Epithelial cell of prostate (primary cell): ENCODE results near the gene CTTNBP2NL.
A peak's percentile ranks its signal among the peaks of the same experiment; 100 is the strongest.
"Not testable (repeated sequence)": the region's sequence is repeated elsewhere in the genome, so short reads cannot be mapped to it uniquely, and the experiment has no call there.

Experiments used
- DNase-seq: peaks from one replicate; pipeline ENCODE4 v3.0.0-alpha.2; 2011; ENCODE audit warnings: low read depth, low spot score
- H3K27ac ChIP-seq: fragments of 450-650 bp; 2 replicates; pipeline ENCODE4 v1.5.1; 2017; ENCODE audit warnings: mild to moderate bottlenecking

CTTNBP2NL gene

DNA sequence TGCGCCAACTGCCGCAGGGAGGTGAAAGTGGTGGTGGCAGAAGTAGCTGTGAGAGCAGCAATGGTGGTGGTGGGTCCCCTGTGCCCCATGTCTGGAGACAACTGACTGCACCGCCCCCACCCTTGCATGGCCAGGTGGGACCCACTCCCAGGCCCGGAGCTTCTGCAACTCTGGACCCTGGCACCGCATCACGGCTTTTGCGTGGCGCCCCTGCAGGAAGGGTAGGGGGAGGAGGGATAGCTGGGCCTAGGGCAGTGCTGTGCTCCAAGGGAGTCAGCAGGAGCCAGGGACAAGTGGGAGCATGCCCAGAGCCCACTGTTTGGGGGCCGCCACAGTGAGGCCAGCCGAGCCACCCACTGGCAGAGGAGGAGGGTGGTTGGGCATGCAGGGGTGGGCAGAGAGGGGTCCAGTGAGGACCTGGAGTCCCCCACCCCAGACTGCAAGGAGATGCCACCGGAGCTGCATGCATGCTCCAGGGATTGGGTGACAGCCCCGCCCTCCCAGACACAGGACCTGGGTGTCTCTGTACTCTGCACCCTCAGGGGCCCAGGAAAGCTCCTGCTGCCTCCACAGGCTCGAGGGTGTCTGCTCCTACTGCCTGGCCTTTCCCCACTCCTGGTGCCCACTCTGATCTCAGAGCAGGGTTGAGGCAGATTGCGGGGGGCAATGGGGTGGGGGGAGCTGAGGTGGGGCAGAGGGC lies 9.8 kb upstream of the CTTNBP2NL start:
- no peak for DNase-seq
- H3K27ac ChIP-seq: no peak overlapping the region

- no peak for DNase-seq
Observed at GRCh38 chr1:112386731-112387346, 9.2 kb upstream of the CTTNBP2NL start.

DNA sequence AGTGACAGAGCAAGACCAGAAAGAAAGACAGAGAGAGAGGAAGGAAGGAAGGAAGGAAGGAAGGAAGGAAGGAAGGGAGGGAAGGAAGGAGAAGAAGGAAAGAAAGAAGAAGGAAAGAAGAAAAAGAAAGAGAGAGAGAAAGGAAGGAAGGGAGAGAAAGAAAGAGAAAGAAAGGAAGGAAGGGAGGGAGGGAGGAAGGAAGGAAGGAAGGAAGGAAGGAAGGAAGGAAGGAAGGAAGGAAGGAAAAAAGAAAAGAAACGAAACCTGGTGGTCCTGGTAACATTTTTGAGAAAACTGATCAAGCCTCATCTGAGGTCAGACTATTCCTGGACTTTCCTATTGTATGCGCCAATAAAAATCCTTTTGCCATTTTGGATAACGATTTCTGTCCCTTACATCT lies 8.2 kb upstream of the CTTNBP2NL start:
- no peak for DNase-seq
- H3K27ac ChIP-seq: no peak overlapping the region

More at GRCh38 chr1:112386731-112387346, 9.2 kb upstream of the CTTNBP2NL start:
- no peak overlapping the region for H3K27ac ChIP-seq

GRCh38 chr1:112388436-112388835 lies 7.6 kb upstream of the CTTNBP2NL start:
- no peak for DNase-seq

DNA sequence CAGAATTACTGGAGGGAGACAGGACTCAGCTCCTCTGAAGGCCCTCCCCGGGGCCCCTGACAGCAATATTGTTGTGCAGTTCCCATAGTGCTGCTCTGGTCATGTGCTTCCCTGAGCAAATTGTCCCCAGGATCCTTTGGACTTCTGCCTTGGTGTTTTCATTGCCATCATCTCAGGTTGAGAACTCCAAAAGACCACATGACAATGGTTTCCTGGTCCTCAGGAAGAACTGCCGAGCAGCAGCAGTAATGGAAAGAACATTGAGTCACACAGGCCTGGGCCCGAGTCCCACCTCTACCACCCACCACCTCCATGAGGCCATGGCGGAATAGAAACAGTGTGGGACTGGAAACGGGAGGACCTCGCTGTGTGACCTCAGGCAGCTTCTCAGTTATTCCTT lies 6.3 kb upstream of the CTTNBP2NL start:
- DNase-seq: no peak

More at GRCh38 chr1:112388436-112388835, 7.6 kb upstream of the CTTNBP2NL start:
- H3K27ac ChIP-seq: no peak overlapping the region

GRCh38 chr1:112390335-112390734 lies 5.7 kb upstream of the CTTNBP2NL start:
- not testable (repeated sequence) for H3K27ac ChIP-seq

More for the DNA sequence above, 6.3 kb upstream of the CTTNBP2NL start:
- no peak overlapping the region for H3K27ac ChIP-seq

GRCh38 chr1:112390775-112391602 lies 5.0 kb upstream of the CTTNBP2NL start:
- peak; percentile 43 for DNase-seq
- H3K27ac ChIP-seq: peak overlapping the region; percentile 97

More at GRCh38 chr1:112390335-112390734, 5.7 kb upstream of the CTTNBP2NL start:
- DNase-seq: not testable (repeated sequence)

DNA sequence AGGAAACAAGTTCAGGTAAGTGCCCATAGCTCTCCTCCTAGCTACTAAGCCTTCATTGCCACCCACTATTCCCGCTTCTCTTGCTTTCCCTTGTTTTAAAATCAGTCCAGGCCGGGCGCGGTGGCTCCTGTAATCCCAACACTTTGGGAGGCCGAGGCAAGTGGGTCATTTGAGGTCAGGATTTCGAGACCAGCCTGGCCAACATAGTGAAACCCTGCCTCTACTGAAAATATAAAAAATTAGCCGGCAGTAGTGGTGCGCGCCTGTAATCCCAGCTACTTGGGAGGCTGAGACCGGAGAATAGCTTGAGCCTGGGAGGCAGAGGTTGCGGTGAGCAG lies 4.4 kb upstream of the CTTNBP2NL start:
- peak overlapping the region; percentile 97 for H3K27ac ChIP-seq
- no peak for DNase-seq

GRCh38 chr1:112393631-112393974 lies 2.4 kb upstream of the CTTNBP2NL start:
- no peak for DNase-seq
- H3K27ac ChIP-seq: peak overlapping the region; percentile 97

DNA sequence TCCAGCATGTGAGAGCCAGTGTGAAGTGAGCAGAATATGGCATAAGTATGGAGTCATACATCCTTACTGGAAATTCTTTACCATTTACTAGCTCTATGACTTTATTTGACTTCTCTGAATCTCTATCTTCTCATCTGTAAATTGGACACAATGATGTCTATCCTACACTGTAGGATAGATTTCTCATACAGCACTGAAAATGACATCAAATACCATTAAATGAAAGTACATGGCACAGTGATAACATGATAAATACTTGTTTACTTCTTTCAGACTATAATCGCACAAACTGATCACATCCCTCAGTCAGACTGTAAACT lies 1.3 kb upstream of the CTTNBP2NL start:
- no peak for DNase-seq
- H3K27ac ChIP-seq: peak overlapping the region; percentile 97

GRCh38 chr1:112395256-112395820 lies 676 bp upstream of the CTTNBP2NL start:
- no peak for DNase-seq
- H3K27ac ChIP-seq: peak overlapping the region; percentile 97

GRCh38 chr1:112396653-112397471 lies 848 bp downstream of the CTTNBP2NL start:
- DNase-seq: no peak

GRCh38 chr1:112397841-112398240 lies 1.8 kb downstream of the CTTNBP2NL start:
- no peak for DNase-seq
- peak overlapping the region; percentile 97 for H3K27ac ChIP-seq

More at GRCh38 chr1:112396653-112397471, 848 bp downstream of the CTTNBP2NL start:
- peak overlapping the region; percentile 97 for H3K27ac ChIP-seq

DNA sequence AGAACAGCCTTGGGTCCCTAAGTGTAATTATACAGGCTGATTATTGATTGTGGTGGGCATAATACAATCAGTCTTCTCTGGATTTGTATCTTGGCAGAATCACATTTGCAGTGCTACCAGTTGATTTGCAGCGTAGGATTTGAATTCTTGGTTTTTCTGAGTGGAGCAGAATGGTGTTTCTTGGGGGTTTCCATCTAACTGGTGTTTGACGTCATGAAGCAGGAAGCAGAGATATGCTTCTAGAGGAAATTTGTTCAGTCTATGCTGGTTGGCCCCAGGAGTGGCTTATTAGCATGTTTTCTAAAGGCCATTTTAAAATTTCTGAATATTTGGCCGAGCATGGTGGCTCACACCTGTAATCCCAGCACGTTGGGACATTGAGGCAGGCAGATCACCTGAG lies 3.4 kb downstream of the CTTNBP2NL start:
- no peak for DNase-seq
- no peak overlapping the region for H3K27ac ChIP-seq

DNA sequence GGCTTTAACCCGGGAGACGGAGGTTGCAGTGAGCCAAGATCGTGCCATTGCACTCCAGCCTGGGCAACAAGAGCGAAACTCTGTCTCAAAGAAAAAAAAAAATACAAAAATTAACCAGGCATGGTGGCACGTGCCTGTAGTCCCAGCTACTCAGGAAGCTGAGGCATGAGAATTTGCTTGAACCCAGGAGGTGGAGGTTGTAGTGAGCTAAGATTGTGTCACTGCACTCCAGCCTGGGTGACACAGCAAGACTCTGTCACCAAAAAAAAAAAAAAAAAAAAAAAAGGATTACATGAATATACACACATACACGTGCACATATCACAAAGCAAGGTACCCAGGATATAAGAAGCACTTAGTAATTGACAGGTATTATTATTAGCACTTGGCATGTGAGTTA lies 4.7 kb downstream of the CTTNBP2NL start:
- peak overlapping the region; percentile 27 for H3K27ac ChIP-seq
- DNase-seq: not testable (repeated sequence)

DNA sequence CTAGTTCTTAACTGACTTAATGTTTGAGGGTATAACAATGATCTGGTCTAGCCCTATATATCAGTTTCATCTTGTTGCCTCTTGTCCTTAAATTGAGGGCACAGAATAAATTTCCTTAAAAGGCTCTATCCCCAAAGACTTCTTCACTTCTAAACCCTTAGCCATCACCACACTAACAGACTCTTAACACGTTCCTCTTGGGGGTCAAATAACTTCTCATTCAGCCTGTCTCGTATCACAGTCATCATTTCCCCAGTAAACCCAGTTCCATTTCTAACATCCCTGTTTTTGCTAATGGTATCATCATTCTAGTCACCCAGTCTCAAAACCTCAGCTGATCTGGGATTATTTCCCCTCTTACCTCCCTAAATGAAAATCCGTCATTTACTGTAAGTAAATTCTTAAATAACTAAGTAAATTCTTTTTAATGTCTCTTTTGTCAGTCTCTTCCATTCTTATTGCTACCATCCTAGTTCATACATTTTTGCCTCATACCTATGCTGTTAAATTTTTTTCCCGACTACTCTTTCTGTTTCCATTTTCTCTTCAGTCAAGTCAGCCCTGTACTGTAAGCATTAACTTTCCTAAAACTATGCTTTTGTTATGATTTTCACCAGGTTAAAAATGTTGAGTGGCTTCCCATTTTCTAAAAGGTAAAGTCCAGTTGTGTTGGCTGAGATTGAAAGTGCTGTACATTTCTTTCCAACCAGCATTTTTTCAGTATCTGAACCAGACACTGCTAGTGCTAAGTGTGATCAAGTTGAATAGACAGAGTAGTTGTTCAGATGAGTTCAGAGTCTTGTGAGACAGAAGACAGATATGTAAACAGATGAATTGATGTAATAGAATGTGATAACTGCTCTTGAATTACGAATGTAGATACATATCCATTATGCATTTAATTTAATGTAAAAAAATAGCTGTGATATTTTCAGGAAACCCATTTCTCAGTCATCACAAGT lies 6.9 kb downstream of the CTTNBP2NL start:
- H3K27ac ChIP-seq: peak overlapping the region; percentile 32

GRCh38 chr1:112406771-112407170 lies 10.8 kb downstream of the CTTNBP2NL start:
- no peak for DNase-seq
- H3K27ac ChIP-seq: no peak overlapping the region

More for the DNA sequence above, 6.9 kb downstream of the CTTNBP2NL start:
- DNase-seq: no peak

GRCh38 chr1:112409414-112409813 lies 13.4 kb downstream of the CTTNBP2NL start:
- DNase-seq: no peak

DNA sequence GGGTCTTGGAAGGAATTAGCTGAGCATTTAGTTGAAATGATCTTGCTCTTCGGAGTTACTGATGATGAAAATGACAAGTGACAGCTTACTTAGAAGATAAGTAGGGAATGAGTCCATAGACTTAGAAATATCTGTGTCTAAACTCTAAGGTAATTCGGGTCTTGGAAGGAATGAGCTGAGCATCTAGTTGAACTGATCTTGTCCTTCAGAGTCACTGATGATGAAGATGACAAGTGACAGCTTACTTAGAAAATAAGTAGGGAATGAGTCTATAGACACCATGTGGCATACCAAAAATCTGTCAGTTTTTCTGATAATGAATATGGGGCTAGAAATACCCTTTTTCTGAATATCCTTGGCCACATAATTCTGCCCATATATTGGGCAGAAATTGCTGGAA lies 14.7 kb downstream of the CTTNBP2NL start:
- H3K27ac ChIP-seq: no peak overlapping the region
- no peak for DNase-seq

More at GRCh38 chr1:112409414-112409813, 13.4 kb downstream of the CTTNBP2NL start:
- no peak overlapping the region for H3K27ac ChIP-seq
